Measurements from ENCODE around the gene SENP2. TPM values are rescaled to one million over a fixed set of nuclear protein-coding genes. Genes with fewer than 3 reads are reported as not detected.

SENP2 gene
- total and polyA plus RNA-seq, 9 of the 15 experiments (the other 6 are each of a cell fraction or from before 2014, with no cell fraction given): 11.8 to 67.1 (median 41.1) TPM

DNA sequence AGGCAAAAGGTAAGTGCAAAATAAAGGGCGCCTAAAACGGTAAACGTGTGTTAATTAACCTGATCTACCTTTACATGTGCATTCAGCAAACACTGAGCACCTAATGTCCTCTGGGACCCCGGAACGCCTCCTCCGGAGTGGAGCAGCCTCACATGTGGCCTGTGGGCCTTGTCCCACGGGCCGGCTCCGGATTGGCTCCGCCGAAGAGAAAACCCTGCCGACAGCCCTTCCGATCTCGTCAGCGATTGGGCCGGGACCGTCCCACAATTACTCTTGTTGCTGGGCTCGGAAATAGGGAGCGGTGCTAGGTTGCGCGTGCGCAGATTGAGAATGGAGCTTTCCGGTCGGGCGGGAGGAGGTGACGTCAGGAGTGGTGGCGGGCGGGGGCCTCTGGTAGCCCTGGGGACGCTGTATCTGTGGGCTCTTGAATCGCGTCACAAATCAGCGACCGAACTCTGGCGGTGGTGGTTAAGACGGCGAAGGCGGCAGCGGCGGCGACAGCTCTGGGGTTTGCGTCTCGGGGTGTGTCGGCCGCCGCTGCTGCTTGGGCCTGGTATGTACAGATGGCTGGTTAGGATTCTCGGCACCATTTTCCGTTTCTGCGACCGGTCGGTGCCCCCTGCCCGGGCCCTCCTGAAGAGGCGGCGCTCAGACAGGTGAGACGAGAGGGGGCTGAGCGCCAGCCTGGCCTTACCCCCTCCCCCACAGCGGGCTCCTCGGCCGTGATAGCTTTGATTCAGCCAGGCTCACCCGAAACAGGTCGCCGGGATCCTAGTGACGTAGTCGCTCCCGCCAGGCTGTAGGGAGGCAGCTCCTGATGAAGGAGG is at the start of gene SENP2 (continued):
- TF ChIP-seq ZNF57 (CRISPR knock-in tag; IDR thresholded peaks at IDR 0.05): no peak
- TF ChIP-seq TCFL5 (CRISPR knock-in tag; conservative IDR thresholded peaks at IDR 0.05): no peak
- peak; percentile 91 for TF ChIP-seq RFX5 (IDR thresholded peaks at IDR 0.05; ENCODE audit: low read depth, low read length)
- peak; percentile 68 for TF ChIP-seq KDM5B (IDR thresholded peaks at IDR 0.05; ENCODE audit: insufficient replicate concordance, low read depth, low read length)
- TF ChIP-seq CTBP1 (IDR thresholded peaks at IDR 0.05; ENCODE audit: borderline replicate concordance): peak; percentile 37; the same call in 1 of the 2 replicates
- TF ChIP-seq ZC3H4 (CRISPR knock-in tag; IDR thresholded peaks at IDR 0.05; ENCODE audit: borderline replicate concordance): peak; percentile 89; the same call in 1 of the 2 replicates
- TF ChIP-seq CSDE1 (IDR thresholded peaks at IDR 0.05): peak in 1 of 2 experiments; percentile 48; a peak in 1 of 4 replicates
- peak; percentile 46; the same call in 1 of the 2 replicates for TF ChIP-seq SMAD4 (CRISPR knock-in tag; conservative IDR thresholded peaks at IDR 0.05)
- TF ChIP-seq, protein P1, sequence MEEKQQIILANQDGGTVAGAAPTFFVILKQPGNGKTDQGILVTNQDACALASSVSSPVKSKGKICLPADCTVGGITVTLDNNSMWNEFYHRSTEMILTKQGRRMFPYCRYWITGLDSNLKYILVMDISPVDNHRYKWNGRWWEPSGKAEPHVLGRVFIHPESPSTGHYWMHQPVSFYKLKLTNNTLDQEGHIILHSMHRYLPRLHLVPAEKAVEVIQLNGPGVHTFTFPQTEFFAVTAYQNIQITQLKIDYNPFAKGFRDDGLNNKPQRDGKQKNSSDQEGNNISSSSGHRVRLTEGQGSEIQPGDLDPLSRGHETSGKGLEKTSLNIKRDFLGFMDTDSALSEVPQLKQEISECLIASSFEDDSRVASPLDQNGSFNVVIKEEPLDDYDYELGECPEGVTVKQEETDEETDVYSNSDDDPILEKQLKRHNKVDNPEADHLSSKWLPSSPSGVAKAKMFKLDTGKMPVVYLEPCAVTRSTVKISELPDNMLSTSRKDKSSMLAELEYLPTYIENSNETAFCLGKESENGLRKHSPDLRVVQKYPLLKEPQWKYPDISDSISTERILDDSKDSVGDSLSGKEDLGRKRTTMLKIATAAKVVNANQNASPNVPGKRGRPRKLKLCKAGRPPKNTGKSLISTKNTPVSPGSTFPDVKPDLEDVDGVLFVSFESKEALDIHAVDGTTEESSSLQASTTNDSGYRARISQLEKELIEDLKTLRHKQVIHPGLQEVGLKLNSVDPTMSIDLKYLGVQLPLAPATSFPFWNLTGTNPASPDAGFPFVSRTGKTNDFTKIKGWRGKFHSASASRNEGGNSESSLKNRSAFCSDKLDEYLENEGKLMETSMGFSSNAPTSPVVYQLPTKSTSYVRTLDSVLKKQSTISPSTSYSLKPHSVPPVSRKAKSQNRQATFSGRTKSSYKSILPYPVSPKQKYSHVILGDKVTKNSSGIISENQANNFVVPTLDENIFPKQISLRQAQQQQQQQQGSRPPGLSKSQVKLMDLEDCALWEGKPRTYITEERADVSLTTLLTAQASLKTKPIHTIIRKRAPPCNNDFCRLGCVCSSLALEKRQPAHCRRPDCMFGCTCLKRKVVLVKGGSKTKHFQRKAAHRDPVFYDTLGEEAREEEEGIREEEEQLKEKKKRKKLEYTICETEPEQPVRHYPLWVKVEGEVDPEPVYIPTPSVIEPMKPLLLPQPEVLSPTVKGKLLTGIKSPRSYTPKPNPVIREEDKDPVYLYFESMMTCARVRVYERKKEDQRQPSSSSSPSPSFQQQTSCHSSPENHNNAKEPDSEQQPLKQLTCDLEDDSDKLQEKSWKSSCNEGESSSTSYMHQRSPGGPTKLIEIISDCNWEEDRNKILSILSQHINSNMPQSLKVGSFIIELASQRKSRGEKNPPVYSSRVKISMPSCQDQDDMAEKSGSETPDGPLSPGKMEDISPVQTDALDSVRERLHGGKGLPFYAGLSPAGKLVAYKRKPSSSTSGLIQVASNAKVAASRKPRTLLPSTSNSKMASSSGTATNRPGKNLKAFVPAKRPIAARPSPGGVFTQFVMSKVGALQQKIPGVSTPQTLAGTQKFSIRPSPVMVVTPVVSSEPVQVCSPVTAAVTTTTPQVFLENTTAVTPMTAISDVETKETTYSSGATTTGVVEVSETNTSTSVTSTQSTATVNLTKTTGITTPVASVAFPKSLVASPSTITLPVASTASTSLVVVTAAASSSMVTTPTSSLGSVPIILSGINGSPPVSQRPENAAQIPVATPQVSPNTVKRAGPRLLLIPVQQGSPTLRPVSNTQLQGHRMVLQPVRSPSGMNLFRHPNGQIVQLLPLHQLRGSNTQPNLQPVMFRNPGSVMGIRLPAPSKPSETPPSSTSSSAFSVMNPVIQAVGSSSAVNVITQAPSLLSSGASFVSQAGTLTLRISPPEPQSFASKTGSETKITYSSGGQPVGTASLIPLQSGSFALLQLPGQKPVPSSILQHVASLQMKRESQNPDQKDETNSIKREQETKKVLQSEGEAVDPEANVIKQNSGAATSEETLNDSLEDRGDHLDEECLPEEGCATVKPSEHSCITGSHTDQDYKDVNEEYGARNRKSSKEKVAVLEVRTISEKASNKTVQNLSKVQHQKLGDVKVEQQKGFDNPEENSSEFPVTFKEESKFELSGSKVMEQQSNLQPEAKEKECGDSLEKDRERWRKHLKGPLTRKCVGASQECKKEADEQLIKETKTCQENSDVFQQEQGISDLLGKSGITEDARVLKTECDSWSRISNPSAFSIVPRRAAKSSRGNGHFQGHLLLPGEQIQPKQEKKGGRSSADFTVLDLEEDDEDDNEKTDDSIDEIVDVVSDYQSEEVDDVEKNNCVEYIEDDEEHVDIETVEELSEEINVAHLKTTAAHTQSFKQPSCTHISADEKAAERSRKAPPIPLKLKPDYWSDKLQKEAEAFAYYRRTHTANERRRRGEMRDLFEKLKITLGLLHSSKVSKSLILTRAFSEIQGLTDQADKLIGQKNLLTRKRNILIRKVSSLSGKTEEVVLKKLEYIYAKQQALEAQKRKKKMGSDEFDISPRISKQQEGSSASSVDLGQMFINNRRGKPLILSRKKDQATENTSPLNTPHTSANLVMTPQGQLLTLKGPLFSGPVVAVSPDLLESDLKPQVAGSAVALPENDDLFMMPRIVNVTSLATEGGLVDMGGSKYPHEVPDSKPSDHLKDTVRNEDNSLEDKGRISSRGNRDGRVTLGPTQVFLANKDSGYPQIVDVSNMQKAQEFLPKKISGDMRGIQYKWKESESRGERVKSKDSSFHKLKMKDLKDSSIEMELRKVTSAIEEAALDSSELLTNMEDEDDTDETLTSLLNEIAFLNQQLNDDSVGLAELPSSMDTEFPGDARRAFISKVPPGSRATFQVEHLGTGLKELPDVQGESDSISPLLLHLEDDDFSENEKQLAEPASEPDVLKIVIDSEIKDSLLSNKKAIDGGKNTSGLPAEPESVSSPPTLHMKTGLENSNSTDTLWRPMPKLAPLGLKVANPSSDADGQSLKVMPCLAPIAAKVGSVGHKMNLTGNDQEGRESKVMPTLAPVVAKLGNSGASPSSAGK (IDR thresholded peaks at IDR 0.05): peak; percentile 82
- TF ChIP-seq TAF7 (tag; IDR thresholded peaks at IDR 0.05): peak; percentile 32; the same call in 1 of the 2 replicates
- TF ChIP-seq LEF1 (IDR thresholded peaks at IDR 0.05): peak; percentile 58
- peak; percentile 74 for TF ChIP-seq POLR2B (IDR thresholded peaks at IDR 0.05; ENCODE audit: low read depth, partially characterized antibody)
